ENCODE results near the gene TBCD. TPM values are rescaled to one million over a fixed set of nuclear protein-coding genes. Genes with fewer than 3 reads are reported as not detected.

The TBCD gene
- total and polyA plus RNA-seq, 9 of the 15 experiments (the other 6 are each of a cell fraction or from before 2014, with no cell fraction given), result 8.9 to 98.5 (median 28.0) TPM

DNA sequence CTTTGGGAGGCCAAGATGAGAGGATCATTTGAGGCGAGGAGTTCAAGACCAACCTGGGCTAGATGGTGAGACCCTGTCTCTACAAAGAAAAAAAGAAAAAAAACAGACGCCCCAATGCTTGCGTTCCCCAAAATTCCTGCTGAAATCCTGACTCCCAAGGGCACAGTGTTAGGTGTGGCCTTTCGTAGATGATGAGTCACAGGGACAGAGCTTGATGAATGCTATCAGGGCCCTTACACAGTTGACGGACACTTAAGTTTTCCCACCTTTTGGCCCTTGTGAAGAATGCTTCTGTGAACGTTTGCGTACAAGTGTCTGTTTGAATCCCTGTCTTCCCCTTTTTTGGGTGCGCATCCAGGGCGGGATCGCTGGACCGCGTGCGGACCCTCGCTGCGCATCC, 104.5 kb downstream of the TBCD start:
- intact Hi-C loops (cut with micrococcal nuclease), result no loop called here
- Histone ChIP-seq H3K4me2 (ENCODE audit: insufficient read depth, low read length) (no peak overlapping the region), H3K9me3 (replicated peaks; ENCODE audit: control insufficient read depth, insufficient read depth, low read depth, low read length) (no peaks in the 10 kb centered on the region), H3K9me1 (ENCODE audit: control insufficient read depth, insufficient read depth, low read length) (no peaks in the 10 kb centered on the region), H2AFZ (ENCODE audit: low read depth, low read length) (no peak overlapping the region), H3K27ac (ENCODE audit: extremely low read depth, low read depth, low read length) (no peak overlapping the region), H3K9ac (ENCODE audit: insufficient read depth in 1 of 2, low read depth in 2 of 2, low read length in 2 of 2) (no peak overlapping the region), H3K79me2 (ENCODE audit: control insufficient read depth, insufficient read depth, low read length) (peaks cover 18% of the 10 kb centered on the region; the same call in 2 of the 3 replicates), H3K4me3 (no peak overlapping the region), H4K20me1 (replicated peaks; ENCODE audit: control insufficient read depth, insufficient read depth, low read length) (no peaks in the 10 kb centered on the region), H3K4me1 (replicated peaks in 1 of 2; ENCODE audit: control insufficient read depth in 2 of 2, insufficient read depth in 2 of 2, low read length in 2 of 2) (peaks cover 16 to 37% of the 10 kb centered on the region in 2 experiments), H3K27me3 (ENCODE audit: control insufficient read depth in 2 of 2, insufficient read depth in 2 of 2, low read length in 2 of 2) (no peaks in the 10 kb centered on the region), H3K36me3 (ENCODE audit: control insufficient read depth, insufficient read depth, low read length) (peaks cover 17% of the 10 kb centered on the region)
- CTCF ChIA-PET (ENCODE audit: low intra/inter-chr PET ratio), result no interaction called here
- no peak for ATAC-seq
- POLR2A ChIA-PET, result no interaction called here
- no TSS peak for BruUV-seq (replicated peaks)
- TF ChIP-seq, protein P1, sequence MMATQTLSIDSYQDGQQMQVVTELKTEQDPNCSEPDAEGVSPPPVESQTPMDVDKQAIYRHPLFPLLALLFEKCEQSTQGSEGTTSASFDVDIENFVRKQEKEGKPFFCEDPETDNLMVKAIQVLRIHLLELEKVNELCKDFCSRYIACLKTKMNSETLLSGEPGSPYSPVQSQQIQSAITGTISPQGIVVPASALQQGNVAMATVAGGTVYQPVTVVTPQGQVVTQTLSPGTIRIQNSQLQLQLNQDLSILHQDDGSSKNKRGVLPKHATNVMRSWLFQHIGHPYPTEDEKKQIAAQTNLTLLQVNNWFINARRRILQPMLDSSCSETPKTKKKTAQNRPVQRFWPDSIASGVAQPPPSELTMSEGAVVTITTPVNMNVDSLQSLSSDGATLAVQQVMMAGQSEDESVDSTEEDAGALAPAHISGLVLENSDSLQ (IDR thresholded peaks at IDR 0.05), result peak; percentile 42
- TF ChIP-seq JUND (IDR thresholded peaks at IDR 0.05; ENCODE audit: borderline replicate concordance, low read depth, low read length), result peak; percentile 12; the same call in 1 of the 2 replicates
- TF ChIP-seq JUND (tag; IDR thresholded peaks at IDR 0.05; ENCODE audit: borderline replicate concordance, low read depth, low read length), result no peak
- TF ChIP-seq ZNF316 (IDR thresholded peaks at IDR 0.05), result no peak
- DNase-seq (ENCODE audit: extremely low read depth in 1 of 4, low spot score in 3 of 4), result no peak
- 83% methylated on average over 9 of the region's 15 CpGs for WGBS (ENCODE audit: insufficient coverage, low coverage, missing lambda C conversion rate)
- no peak for FAIRE-seq
- in situ Hi-C loops (cut with MboI), result no loop called here
